Activated CD8-positive, alpha-beta T cell treated with anti-CD3 and anti-CD28 coated beads for 36 hours (primary cell): ENCODE results near the gene PADI3. TPM values are rescaled to one million over a fixed set of nuclear protein-coding genes. Genes with fewer than 3 reads are reported as not detected.

ENCODE experiments used
- ATAC-seq: fragments of 200-7000 bp; cut with Tn5 transposase; one replicate; pipeline ENCODE4 v1.10.0; 2021; ENCODE audit warnings: mild to moderate bottlenecking, moderate library complexity
- CTCF ChIA-PET: fragments of 350-600 bp; sonication (Branson Sonifier 250); formaldehyde crosslinking; loops from one replicate; lab custom pipeline; 2021; ENCODE audit warnings: antibody characterized with exemption; lab: Charles Lee
- POLR2A ChIA-PET: fragments of 350-600 bp; sonication (Branson Sonifier 250); formaldehyde crosslinking; loops from one replicate; lab custom pipeline; 2021; ENCODE audit warnings: antibody characterized with exemption; lab: Charles Lee
- DNase-seq: peaks from one replicate; pipeline ENCODE4 v3.0.0-alpha.2; 2020
- H3K27ac Mint-ChIP-seq: one replicate; pipeline ENCODE4 v1.8.0; 2021; ENCODE audit warnings: mild to moderate bottlenecking, mixed read lengths
- H3K27me3 Mint-ChIP-seq: one replicate; pipeline ENCODE4 v1.8.0; 2021; ENCODE audit warnings: mixed read lengths
- H3K36me3 Mint-ChIP-seq: one replicate; pipeline ENCODE4 v1.8.0; 2021; ENCODE audit warnings: low read depth, mixed read lengths
- H3K4me1 Mint-ChIP-seq: one replicate; pipeline ENCODE4 v1.8.0; 2021; ENCODE audit warnings: low read depth, mixed read lengths
- H3K4me3 Mint-ChIP-seq: one replicate; pipeline ENCODE4 v1.8.0; 2021; ENCODE audit warnings: mild to moderate bottlenecking, moderate library complexity, mixed read lengths
- H3K9me3 Mint-ChIP-seq: one replicate; pipeline ENCODE4 v1.8.0; 2021; ENCODE audit warnings: mixed read lengths
- intact Hi-C: fragments of 100-400 bp; cut with micrococcal nuclease; formaldehyde crosslinking; loops from one replicate; pipeline ENCODE4 v1.10.0; 2022
- total RNA-seq, 2 experiments: library from RNA; stranded (reverse); gene quantifications; one replicate each; pipeline ENCODE4 v1.2.3, GENCODE V29; 2021
- TF ChIP-seq, protein P1 (sequence below): fragments of 200-600 bp; IDR thresholded peaks from one replicate; pipeline ENCODE4 v1.8.0; 2022; ENCODE audit warnings: antibody characterized with exemption, mild to moderate bottlenecking

PADI3 gene
- total RNA-seq, 2 experiments from 2014 or later, result not detected

- TF ChIP-seq, protein P1, sequence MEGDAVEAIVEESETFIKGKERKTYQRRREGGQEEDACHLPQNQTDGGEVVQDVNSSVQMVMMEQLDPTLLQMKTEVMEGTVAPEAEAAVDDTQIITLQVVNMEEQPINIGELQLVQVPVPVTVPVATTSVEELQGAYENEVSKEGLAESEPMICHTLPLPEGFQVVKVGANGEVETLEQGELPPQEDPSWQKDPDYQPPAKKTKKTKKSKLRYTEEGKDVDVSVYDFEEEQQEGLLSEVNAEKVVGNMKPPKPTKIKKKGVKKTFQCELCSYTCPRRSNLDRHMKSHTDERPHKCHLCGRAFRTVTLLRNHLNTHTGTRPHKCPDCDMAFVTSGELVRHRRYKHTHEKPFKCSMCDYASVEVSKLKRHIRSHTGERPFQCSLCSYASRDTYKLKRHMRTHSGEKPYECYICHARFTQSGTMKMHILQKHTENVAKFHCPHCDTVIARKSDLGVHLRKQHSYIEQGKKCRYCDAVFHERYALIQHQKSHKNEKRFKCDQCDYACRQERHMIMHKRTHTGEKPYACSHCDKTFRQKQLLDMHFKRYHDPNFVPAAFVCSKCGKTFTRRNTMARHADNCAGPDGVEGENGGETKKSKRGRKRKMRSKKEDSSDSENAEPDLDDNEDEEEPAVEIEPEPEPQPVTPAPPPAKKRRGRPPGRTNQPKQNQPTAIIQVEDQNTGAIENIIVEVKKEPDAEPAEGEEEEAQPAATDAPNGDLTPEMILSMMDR, result no peak
- H3K4me1 Mint-ChIP-seq, result no peaks in the 10 kb centered on the region
- intact Hi-C loops, result no loop called here
- DNase-seq (no peak), ATAC-seq (no peak)
- H3K4me3 Mint-ChIP-seq, result no peak overlapping the region
- ChIA-PET POLR2A (no interaction called here), CTCF (interaction anchor here (1.0 to 1.4 kb wide), 2 partner anchors 9 to 139 kb away, joined by 3 read pairs; no protein-coding TSS in a partner anchor)
- H3K27me3 Mint-ChIP-seq, result peaks cover 4% of the 10 kb centered on the region
- H3K9me3 Mint-ChIP-seq, result no peaks in the 10 kb centered on the region
- H3K27ac Mint-ChIP-seq, result no peak overlapping the region
- no peaks in the 10 kb centered on the region for H3K36me3 Mint-ChIP-seq
Observed at GRCh38 chr1:17264470-17264869, 15.6 kb downstream of the PADI3 start.

DNA sequence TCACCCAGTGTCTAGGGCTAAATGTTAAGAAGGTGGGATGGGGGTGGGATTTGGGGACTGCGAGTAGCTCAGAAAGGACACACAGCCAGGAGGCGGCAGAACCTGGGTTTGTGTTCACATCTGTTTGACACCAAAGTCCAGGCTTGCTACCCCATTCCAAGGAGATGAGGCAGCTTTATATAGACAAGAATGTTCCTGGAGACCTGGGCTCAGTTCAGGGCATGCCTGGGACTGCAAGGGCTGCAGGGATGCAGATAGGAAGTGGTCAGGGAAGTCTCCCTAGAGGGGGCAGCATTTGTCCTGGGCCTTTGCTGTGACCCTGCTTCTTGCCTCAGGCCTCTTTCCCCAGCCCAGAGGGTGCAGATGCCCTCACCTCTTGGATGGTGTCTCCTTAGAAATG is 16.3 kb downstream of the PADI3 start:
- intact Hi-C loops, result no loop called here
- no peaks in the 10 kb centered on the region for H3K4me1 Mint-ChIP-seq
- CTCF ChIA-PET, result interaction anchor here (1.4 kb wide), 1 partner anchor 8 kb away, joined by 3 read pairs; no protein-coding TSS in a partner anchor

GRCh38 chr1:17265950-17266349 is 17.1 kb downstream of the PADI3 start:
- H3K27me3 Mint-ChIP-seq, result peaks cover 4% of the 10 kb centered on the region
- TF ChIP-seq, protein P1, result no peak
- H3K36me3 Mint-ChIP-seq, result no peaks in the 10 kb centered on the region
- intact Hi-C loops, result no loop called here
- no peak for ATAC-seq
- H3K4me1 Mint-ChIP-seq, result no peaks in the 10 kb centered on the region
- H3K9me3 Mint-ChIP-seq, result no peaks in the 10 kb centered on the region
- no peak overlapping the region for H3K27ac Mint-ChIP-seq
- ChIA-PET CTCF (no interaction called here), POLR2A (no interaction called here)
- DNase-seq, result no peak
- no peak overlapping the region for H3K4me3 Mint-ChIP-seq

More for the DNA sequence above, 16.3 kb downstream of the PADI3 start:
- Mint-ChIP-seq H3K27me3 (peaks cover 4% of the 10 kb centered on the region), H3K27ac (no peak overlapping the region), H3K9me3 (no peaks in the 10 kb centered on the region), H3K4me3 (no peak overlapping the region), H3K36me3 (no peaks in the 10 kb centered on the region)
- DNase-seq (no peak), ATAC-seq (no peak)
- TF ChIP-seq, protein P1, result no peak
- POLR2A ChIA-PET, result no interaction called here

DNA sequence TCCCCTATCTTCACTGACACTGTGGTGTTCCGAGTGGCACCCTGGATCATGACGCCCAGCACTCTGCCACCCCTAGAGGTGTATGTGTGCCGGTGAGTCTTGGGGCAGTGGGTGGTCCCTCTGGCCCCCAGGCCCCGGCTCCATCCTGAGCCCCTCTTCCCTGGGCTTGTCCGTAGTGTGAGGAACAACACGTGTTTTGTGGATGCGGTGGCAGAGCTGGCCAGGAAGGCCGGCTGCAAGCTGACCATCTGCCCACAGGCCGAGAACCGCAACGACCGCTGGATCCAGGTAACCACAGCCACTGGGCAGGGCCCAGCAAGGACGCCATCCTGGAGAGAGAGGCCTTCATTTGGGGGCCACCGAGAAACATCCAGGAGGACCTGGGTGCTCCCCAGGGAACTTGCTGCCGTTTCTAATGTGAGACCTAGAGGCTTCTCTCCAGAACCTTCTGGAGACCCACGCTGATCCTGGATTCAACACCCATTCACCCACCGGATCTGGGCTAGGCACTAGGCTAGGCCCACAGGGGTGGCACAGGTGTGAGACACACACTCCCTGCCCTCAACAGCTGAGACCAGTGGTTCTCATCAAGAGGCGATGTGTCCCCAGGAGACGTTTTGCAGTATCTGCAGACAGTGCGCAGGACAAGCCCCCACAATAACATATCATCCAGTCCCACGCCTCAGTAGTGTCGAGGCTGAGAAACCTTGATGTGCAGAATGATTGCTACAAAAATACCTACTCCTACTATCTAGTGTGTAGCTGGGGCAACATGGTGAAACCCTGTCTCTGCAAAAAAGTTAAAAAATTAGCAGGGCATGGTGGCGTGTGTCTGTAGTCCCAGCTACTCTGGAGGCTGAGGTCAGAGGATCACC is 22.2 kb downstream of the PADI3 start:
- TF ChIP-seq, protein P1, result no peak
- intact Hi-C loops, result no loop called here
- ATAC-seq (no peak), DNase-seq (no peak)
- Mint-ChIP-seq H3K27ac (no peak overlapping the region), H3K36me3 (no peaks in the 10 kb centered on the region), H3K27me3 (peaks cover 5% of the 10 kb centered on the region), H3K4me1 (no peaks in the 10 kb centered on the region), H3K9me3 (no peaks in the 10 kb centered on the region), H3K4me3 (no peak overlapping the region)
- POLR2A ChIA-PET, result interaction anchor here (1.3 kb wide), 1 partner anchor 9 kb away, joined by 3 read pairs; no protein-coding TSS in a partner anchor
- CTCF ChIA-PET, result interaction anchor here (1.8 kb wide), 1 partner anchor 34 kb away, joined by 4 read pairs; no protein-coding TSS in a partner anchor

GRCh38 chr1:17272066-17272465 is 23.2 kb downstream of the PADI3 start:
- no peak for ATAC-seq
- Mint-ChIP-seq H3K4me3 (no peak overlapping the region), H3K27me3 (peaks cover 5% of the 10 kb centered on the region), H3K36me3 (no peaks in the 10 kb centered on the region), H3K27ac (no peak overlapping the region), H3K4me1 (no peaks in the 10 kb centered on the region), H3K9me3 (no peaks in the 10 kb centered on the region)
- TF ChIP-seq, protein P1, result no peak
- ChIA-PET POLR2A (interaction anchor here (1.3 kb wide), 1 partner anchor 8 kb away, joined by 3 read pairs; no protein-coding TSS in a partner anchor), CTCF (interaction anchor here (0.8 to 1.8 kb wide), 2 partner anchors 35 to 147 kb away, joined by 4 read pairs; no protein-coding TSS in a partner anchor)
- no peak for DNase-seq
- intact Hi-C loops, result no loop called here
